HG03103 (cell line): ENCODE measurements around the gene TEKT3.

Source experiments
- ATAC-seq: cut with Tn5 transposase; IDR thresholded peaks from one replicate; pipeline ENCODE4 v1.9.1; 2021; ENCODE audit warnings: low read depth; ENCODE audit not compliant: unreplicated experiment

TEKT3 gene

DNA sequence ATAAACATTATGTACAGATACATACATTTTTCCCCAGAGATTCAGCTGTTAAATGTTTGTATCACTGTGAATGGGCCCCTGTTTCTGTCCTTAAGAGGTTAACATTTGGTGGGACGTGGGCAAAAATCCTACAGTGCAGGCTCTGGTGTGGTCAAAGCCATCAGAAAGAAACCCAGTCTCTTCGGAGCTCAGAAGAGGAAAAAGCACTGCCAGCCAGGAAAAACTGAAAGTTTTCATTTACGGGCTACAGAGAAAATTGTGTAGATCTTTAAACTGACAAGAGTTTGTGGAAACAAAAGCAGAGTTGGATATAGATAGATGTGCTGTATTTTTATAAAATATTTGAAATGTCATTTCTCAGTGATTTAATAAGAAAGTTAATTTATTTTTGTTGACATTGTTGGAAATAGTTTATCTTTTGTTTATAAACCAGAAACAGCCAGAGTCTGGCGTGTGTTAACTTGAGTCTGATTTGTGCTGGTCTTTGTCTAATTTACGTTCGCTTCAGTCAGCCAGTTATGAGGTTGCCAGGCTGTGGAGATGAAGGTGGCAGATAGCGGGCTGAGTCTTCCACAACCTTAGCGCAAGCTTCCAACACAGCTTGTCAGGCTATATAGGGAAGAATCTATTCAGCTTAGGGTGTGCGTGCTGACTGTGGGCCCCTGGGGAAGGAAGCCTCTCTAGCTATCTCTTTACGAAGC lies 9.5 kb upstream of the TEKT3 start:
- no peak for ATAC-seq

DNA sequence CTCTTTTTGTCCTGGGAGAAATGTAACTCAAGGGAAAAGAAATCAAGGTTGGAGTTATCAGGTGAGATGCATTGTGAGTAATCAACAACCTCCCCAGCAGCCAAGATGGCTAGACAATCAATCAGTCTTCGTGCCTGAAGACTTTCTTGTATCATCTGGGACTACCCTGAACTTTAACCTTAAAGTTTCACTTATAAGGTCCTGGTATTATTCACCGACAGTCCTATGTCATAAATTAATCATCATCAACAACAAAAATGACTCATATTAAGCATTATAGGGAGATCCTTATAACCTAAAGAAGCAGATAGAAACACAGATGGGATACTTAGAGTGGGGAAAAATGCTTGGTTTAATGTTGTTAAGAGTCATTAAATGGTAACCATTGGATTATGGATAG lies 7.7 kb upstream of the TEKT3 start:
- no peak for ATAC-seq

GRCh38 chr17:15348021-15348420 lies 6.6 kb upstream of the TEKT3 start:
- ATAC-seq = no peak

- ATAC-seq = no peak
Measured at GRCh38 chr17:15346066-15346595, 4.7 kb upstream of the TEKT3 start.

DNA sequence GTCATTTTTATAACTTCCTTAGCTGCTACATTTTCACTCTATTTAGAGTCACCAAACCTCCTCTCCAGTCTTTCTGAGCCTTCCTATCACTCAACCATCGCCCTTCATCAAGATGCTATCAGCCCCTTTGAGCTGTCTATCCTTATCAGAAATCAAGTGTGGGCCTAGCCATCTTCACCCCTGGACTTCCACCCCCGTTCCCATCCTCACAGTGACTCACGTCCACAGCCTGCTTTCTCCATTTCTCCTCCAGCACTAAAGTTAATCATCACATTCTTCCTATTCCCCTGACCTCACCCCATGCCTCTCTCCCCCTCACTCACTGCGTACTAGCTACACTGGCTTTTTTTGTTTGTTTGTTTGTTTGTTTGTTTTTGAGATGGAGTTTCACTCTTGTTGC lies 2.4 kb upstream of the TEKT3 start:
- no peak for ATAC-seq

DNA sequence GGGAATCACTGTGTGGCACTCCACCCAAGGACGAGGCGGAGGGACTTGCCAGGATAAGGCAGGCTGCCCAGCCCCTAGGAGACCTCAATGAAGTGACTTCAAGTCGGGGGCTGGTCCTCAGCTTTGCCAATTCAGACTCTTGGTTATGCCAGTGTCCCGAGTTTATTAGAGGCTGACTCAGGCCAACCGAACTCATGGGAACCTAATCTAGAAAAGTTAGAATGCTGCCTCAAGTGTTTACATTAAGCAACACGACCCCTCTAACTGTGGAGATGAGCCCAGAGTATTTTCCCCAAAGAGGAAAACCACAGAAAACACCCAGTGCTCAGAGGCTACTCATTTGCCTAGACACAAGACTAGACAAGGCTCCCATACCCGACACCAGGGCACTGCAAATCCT lies 1.1 kb upstream of the TEKT3 start:
- no peak for ATAC-seq

GRCh38 chr17:15341966-15342365 lies 569 bp upstream of the TEKT3 start:
- no peak for ATAC-seq

DNA sequence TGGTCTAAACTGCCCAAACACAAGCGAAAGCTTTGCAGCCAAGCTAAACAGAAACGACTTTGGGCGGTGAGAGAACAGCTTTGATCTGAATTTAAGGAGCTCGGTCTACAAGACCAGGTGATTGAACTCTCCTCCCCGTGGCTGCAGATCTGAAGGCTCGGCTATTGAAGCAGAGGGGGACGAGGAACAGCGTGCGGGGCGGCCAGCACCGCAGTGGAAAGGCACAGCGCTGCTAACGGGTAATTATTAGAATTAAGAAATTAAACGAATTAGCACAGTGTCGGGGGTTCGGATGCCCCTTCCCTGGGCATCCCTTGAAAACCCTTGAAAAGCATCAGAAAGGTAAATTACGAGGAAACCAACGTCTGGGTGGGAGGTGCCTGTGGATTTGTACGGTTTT lies 431 bp downstream of the TEKT3 start:
- no peak for ATAC-seq

DNA sequence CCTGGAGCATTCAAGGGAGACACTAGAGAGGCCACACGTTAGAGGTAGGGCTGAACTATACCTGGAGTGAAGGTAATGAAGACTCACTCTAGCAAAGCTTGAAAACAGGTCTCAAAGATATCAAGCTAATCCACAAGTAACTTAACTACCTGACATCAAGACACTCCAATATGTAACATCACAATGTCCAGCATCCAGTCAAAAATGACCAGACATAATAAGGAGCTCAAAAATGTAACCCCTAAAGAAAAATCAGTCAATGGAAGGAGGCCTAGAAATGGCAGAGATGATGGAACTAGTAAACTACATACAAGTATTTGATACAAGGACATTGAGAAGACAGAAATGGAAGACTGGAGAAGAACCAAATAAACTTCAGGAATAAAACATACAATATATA lies 6.0 kb downstream of the TEKT3 start:
- no peak for ATAC-seq

GRCh38 chr17:15334266-15334665 lies 7.1 kb downstream of the TEKT3 start:
- ATAC-seq = no peak

DNA sequence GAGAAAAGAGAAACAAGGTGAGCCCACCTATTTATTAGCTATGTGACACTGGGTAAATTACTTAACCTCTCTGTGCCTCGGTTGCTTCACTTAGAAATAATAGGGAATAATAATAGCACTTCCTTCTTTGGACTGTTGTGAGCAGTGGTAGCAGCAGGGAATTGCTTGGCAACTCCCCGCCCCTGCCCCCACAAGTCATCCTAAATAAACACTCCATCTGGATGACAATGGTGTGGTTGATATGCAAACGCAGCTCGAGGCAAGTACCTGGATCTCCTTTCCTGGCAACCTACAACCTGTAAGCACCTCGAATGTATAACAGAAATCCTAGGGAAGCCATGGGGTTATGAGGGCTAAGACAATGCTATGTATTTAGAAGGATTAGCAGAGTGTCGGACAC lies 9.1 kb downstream of the TEKT3 start:
- ATAC-seq = no peak

DNA sequence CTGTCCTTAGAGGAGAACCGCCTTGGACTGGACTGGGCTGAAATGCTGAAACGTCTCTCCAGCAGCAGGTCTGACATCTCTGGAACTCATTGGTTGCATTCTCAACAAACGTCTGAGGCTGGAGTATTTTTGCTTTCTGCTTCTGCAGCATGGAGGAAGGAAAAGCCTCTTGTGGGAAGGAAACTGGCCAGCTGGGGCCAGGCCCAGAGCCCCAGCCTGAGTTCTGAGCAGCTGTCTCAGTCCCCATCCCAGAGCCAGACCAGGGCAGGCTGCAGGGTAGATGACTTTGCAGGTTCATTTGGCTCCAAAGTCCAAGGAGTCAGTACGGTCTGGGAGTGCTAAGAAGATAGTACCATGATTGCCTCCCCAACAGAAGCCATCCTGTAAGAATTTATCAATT lies 18.3 kb downstream of the TEKT3 start:
- ATAC-seq = no peak

- ATAC-seq = no peak
Measured at GRCh38 chr17:15321556-15322251, 19.7 kb downstream of the TEKT3 start.

DNA sequence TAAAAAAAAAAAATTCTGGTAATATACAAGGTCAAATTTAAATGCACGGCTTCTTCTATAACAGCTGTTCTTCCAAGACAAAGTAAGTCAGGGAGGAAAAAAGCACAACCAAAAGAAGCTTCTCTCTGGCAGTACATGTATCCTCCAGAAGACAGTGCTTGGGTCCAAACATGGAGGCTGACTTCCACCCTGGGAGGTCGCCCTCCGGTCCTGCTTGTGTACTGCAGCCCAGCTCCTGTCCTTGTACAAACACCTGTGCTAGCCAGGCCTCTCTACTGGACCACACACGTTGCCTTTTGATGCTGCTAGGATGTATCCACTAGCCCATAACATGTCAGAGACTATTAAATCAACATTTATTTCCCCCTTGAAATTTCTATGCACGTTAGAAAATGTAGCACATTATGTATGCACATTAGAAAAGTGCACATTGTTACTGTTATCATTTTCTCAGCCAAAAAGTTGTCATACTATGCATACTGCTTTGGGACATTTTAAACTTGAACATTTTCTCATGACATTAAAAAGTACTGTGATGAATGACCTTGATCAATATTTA lies 21.9 kb downstream of the TEKT3 start:
- no peak for ATAC-seq

GRCh38 chr17:15311996-15312395 lies 29.4 kb downstream of the TEKT3 start:
- ATAC-seq = no peak

GRCh38 chr17:15309793-15310192 lies 31.6 kb downstream of the TEKT3 start:
- no peak for ATAC-seq

DNA sequence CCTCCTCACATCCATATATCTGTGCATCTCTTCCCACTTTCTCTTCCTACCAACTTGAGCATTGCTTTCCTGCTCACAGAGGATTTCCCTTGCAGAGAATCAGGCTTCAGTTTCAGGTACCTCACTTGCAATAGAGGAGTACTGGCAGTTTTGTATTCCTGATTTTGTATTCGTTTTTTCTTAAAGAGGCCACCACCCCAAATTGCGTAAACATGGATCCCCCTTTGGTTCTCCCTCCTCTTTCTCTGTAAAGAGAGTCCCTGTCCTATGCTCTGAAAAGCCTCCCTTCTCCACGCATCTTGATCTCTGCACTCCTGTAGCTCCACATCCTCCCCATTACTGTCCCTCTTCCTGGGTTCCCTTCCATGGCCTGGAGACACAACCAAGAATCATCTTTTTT lies 32.2 kb downstream of the TEKT3 start:
- no peak for ATAC-seq

GRCh38 chr17:15308758-15309157 lies 32.6 kb downstream of the TEKT3 start:
- ATAC-seq = no peak

DNA sequence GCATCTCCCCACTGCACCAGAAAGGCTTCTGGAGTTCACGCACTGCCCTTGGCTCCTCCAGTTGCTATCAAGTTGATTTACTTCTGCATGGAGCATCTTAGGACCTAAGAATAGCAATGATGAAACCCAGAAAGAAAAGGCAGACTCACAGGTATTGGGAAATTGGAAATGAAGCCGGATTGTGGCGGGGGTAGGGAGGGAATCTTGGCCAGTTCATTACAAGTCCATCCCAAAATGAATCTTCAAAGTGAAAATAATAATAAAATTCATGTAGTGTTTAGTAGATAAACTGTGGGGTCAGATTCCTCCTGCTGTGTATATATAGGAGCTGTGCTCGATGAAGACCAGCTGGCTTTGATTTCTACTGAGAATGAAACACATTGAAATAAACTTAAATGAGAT lies 33.7 kb downstream of the TEKT3 start:
- ATAC-seq = no peak

DNA sequence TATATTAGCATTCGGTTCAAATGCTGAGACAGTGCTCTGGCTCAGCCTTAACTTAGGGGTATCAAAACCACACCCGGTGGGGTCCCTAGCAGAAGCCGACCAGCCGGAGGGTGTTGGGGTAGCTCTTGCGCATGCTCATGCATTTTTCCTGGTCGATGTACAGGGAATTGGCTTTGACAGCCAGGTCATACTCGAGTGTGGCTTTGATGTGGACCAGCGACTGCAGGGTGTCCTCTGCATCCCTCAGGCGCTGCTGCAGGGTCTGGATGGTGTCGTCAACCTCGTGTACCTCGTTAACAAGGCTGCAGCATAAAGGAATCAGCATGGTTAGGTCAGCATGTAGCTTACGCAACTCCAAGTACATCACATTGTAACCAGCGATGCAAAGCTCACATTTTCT lies 37.5 kb downstream of the TEKT3 start:
- no peak for ATAC-seq

DNA sequence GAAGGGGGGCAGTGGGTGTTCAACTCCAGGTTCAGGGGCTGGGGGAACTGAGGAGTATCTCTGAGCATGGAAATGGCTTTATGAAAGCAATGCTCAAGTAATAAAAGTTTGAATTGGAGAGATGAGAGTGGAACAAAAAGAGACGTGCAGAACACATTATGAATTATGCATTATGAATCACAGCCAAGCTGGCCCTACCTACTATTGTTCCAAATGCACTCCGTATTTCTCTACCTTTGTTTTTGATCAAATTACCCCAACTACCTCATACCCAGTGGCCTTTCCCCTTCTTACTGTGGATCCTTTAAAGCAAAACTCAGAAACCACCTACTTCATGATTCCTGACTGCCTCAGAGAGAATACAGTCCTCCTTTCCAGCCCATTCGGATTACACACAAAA lies 38.1 kb downstream of the TEKT3 start:
- ATAC-seq = no peak

DNA sequence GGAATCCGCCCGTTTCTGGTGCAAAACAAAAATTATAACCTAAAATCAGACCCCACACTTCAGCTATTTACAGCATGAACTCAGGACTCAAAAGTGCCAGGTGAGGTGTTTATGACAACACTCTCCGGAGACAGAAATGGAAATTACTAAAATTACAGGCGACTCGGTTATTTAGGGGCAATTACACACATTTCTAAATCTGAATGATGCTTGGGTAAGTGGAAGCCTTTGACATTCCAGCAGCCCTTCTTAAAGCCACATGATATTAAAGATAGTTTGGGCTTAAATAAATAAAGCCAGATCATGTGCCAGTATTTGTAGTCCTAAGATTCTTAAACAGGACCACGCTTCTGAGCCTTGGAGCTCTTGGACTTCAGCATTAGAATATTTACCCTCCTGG lies 39.6 kb downstream of the TEKT3 start:
- no peak for ATAC-seq
